SKM-1 treated with dmso at 0.1 percent for 144 hours (cell line): ENCODE measurements around the gene DLEC1.

ENCODE experiments used
- DNase-seq: peaks from one replicate; lab custom pipeline; 2025; ENCODE audit not compliant: unreplicated experiment; lab: John Stamatoyannopoulos, UW

Gene DLEC1

DNA sequence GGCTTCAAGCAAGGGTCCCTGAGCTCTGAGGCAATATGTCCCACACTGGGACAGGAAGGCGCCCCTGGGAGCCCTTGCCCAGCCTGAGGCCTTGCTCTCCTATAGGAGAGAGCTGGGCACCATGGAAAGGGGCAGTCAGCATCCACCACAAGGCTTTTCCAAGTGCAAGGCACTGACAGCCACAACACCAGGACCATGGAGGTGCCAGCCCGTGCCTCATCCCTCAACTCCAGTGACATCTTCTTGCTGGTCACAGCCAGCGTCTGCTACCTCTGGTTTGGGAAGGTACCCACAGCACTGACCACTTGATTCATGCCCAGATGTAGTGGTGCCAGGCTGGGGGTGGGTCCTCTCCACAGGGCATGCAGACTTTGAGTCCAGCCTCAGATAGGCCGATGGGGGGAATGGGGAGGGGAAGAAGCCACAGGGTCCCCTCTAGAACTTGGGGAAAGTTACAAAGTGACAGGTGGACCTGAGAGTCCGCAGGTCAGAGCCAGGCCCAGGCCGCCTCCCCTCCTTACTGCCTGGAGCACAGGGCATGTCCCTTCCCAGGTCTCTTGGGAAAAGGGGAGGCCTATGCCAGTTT, 36.6 kb upstream of the DLEC1 start:
- DNase-seq, result no peak

DNA sequence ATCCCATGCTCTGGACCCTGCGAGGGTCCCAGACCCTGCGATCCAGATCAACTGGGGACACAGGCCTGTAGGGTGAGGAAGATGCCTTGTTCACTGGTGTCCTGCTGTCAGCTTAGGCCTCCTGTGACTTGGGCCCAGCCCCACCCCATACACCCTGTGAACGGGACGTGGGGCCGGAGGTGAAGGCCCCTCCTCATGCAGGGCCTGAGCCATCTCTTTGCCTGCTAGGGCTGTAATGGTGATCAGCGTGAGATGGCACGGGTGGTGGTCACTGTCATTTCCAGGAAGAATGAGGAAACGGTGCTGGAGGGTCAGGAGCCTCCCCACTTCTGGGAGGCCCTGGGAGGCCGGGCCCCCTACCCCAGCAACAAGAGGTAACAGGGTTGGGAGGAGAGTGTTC, 36.1 kb upstream of the DLEC1 start:
- no peak for DNase-seq

DNA sequence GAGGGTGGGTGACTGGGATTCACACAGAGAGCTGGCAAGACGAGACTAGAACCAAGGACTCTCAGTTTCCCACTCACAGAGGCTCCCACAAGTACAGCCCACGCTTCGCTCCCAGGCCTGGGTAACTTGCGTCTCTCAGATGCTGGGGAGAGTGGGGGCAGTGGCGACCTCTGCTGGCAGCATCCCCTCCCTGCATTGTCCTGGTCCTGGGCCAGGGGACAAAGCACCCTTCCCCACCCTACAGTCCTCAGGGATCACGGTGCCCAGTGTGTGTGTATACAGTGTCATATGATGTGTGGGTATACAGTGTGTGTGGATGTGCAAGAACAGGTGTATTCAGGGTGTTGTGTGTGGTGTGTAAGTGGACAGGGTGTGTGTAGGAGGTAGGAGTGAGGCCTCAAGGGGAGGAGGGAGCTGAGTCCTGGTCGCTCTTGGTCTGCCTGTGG, 35.6 kb upstream of the DLEC1 start:
- no peak for DNase-seq

DNA sequence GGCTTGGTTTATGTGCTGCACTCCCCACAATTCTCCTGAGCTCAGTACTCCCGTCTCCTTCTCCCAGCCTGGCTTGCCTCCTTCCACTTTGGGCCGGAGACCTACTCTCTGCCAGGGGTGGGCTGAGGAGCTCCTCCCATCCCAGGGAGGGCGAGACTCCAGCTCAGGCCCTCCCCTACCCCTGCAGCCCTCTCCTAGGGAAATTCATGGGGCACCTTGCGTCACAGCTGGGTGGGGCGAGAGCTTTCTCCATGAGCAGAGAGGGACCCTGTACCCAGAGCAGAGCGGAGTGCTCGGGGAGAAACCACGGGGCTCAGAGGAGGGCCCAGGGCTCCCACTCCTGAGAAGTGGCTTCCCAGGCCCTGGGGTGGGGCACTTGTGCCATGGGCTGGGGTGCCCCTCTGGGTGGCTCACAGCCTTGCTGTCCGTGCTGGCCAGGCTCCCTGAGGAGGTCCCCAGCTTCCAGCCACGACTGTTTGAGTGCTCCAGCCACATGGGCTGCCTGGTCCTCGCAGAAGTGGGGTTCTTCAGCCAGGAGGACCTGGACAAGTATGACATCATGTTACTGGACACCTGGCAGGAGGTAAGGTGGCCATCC, 35.1 kb upstream of the DLEC1 start:
- no peak for DNase-seq

DNA sequence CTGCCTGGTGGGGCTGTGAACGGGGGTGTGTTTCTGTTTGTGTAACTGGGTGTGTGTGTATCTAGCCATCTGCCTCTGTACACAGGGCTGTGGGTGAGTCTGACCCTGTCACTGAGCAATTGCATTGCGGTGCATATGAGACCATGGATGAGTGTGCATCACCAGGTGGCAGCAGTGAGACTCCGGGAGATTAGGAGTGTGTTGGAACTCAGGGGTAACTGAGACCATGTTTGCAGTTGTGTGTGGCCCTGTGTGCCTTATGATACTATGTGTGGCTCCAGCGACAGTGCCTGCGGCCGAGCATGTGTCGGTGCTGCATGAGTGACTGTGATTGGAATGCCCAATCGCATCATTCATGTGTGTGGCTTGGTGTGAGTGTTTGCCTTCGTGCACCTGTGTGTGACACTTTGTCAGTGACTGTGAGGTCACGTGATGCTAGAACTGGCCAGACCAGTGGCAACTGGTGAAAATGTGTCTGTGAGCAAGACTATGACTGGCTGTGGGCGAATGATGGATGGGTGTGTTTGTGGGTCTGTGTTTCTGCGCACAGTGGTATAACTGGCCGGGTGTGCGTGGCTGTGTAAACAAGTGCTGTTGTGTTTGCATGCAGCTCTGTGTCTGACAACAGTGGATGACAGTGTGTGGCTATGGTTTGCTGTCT, 34.5 kb upstream of the DLEC1 start:
- peak; percentile 21 for DNase-seq

DNA sequence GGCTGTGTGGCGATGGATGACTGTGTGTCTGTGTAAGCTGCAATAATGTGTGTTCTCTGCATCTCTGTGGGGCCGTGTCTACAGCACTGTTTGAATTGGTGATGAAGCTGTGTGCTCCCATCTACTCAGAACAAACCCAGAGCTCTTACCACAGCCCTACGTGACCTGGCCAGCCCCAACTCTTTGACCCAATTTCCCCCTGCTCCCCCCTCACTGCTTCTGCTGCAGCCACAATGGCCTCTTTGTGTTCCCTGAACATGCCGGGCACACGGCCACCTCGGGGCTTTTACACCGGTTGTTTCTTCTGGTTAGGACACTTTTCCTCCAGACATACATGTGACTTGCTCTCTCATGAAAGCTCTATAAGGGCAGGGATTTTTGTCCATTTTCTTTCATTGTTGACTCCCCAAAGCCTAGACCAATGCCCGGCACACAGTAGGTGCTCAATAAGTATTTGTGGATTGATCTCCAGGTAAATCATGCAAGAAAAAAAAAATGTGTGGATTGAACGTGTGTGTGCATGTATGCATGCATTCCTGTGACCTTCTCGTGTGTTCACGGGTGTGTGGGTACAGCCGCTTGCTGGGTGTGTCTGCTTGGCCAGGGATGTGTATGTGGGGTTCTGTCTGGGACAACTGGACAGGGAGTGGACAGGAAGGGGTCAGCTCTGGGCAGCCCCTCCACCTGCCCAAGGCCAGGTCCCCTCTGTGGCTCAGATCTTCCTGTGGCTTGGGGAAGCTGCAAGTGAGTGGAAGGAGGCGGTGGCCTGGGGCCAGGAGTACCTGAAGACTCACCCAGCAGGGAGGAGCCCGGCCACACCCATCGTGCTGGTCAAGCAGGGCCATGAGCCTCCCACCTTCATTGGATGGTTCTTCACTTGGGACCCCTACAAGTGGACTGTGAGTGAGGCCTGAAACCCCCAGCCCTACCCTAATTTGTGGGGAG, 33.7 kb upstream of the DLEC1 start:
- no peak for DNase-seq

DNA sequence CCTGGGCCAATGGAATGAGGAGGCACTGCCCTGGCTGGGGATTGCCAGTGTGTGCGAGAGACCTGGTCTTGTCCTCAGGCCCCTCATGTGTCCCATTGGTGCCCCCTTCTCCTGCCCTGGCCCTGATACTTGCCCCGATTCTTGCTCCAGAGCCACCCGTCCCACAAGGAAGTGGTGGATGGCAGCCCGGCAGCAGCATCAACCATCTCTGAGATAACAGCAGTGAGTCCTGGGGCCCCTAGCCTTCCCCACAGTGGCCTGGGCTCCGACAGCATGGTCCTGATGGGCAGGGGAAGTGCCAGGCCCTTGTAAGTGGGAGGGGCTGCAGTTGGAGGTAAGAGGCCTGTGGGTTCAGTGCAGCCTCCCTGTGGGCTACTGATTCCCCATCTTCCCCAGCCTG, 33.0 kb upstream of the DLEC1 start:
- no peak for DNase-seq

DNA sequence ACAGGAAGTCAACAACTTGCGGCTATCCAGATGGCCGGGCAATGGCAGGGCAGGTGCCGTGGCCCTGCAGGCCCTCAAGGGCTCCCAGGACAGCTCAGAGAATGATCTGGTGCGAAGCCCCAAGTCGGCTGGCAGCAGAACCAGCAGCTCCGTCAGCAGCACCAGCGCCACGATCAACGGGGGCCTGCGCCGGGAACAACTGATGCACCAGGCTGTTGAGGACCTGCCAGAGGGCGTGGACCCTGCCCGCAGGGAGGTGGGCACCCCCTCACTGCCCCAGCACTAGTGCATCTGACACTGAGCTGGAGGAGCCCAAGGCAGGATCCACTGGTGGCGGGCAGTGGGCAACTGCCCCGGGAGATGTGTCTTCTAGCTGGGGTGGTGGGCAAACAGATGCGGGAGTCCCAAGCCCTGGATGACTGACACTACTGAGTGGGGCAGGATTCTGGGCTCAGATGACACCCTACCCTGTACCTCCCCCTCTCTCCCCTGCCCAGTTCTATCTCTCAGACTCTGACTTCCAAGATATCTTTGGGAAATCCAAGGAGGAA, 32.5 kb upstream of the DLEC1 start:
- no peak for DNase-seq

DNA sequence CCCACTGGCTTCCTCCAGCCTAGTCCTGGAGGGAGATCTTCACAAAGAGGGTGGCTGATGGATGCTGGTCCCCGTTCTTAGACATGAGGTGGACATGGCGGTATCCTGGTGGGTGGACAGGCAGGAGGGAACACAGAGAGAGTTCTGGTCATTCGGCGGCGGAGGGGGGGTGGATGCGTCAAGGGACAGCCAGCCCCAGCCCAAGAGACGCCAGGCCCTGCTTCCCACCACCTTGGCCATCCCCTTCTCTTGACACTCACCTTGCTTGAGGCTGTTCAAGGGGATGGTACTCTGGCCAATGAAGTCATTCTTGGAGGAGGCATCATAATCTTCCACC, 31.3 kb upstream of the DLEC1 start:
- DNase-seq, result no peak

DNA sequence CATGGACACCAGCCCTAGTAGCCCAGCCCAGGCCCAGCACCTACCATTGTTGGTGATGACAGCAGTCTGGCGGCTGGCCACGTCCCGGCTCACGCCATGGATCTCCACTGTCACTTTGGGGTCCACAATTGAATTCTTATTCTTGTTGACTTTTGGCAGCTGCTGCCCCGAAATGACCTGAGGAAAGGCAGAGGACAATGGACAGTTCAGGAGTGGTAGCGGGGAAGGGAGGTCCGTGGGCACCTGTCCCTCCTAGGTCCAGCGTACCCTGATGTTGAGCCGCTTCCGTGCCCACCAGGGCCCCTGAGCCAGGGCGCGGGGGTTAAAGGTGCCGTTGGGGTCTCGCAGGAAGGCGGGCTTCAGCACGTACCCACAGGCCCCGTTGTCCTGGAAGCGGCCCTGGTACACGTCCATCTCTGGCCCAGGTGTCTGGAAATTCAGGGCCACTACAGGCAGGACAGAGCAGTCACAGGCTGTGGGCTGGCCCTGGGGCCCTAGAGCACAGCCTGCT, 30.8 kb upstream of the DLEC1 start:
- no peak for DNase-seq

DNA sequence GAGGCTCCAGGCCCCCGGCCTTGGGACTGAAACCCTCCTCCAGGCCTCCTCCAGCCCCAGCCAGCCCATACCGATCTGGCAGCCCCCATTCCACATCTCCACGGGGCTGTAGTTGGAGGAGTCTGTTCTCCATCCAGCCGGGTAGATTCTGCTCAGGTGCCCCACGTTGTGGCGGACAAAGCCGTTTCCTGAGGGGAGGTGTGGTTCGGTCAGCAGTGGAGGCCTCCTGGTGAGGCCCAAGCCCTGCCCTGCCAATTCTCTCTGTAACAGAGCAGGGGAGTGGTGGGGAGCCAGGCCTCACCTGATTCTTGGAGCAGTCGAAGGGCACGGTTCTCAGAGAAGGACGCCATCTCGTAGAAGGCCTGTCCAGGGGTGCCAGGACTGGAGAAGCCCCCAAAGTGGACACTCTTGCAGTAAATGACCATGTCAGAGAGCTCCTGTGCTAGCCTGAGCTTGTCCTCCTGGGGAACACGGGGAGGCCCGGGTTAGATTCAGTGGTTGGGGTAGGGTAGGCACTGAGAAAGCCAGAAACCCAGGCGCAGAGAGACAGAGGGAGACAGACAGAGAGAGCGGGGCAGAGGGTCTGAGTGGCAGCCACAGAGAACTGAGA, 29.9 kb upstream of the DLEC1 start:
- no peak for DNase-seq

DNA sequence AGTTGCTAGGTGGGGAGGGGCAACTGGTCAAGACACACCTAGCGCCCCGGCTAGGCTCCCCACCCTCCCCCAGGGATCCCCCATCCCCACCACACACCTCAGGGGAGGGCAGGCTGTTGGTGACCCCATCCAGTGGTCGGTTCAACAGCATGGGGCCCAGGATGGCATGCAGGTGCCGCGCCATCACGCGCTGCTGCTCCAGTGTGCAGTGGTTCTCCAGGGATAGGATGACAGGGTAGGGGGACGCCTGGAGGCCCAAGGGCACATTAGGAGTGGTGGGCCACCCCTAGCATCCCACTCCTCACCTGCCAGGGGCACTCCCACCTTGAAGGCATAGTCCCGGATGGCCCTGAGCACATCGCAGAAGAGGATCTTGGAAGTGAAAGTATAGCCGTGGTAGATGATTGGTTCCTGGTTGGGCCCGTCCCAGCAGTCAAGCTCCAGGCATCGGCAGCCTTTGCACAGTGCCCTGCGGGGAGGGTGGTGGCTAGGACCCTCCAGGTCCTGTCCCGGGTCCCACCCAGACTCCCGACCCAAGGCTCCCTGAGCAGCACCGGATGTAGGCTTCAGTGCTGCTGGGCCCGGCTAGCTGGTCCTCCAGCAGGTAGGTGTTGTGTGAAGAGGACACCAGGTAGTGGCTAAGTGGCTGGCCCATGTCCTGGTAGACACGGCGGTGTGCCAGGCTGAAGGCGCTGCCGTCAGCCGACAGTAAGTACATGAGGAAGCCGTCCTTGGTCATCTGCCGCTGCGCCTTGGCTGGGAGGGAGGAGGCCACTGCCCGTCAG, 29.0 kb upstream of the DLEC1 start:
- no peak for DNase-seq

DNA sequence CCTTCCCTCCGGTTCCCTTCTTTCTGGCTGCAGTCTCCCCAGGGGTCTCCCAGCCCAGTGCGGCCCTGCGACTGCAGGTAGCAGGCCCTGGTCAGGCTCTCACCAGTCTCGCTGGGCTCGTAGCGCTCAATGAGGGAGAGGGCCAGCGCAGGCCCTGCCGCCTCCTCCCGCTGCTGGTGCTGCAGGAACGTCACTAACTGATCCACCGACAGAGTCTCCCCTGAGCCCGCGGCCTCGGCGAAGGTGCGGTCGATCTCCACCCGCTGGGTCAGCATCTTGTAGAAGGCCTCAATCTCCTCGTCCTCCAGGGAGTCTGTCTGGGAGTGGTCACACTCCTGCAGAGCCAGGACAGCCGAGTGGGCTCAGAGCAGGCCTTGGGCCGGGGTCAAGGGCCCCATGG, 27.9 kb upstream of the DLEC1 start:
- no peak for DNase-seq

DNA sequence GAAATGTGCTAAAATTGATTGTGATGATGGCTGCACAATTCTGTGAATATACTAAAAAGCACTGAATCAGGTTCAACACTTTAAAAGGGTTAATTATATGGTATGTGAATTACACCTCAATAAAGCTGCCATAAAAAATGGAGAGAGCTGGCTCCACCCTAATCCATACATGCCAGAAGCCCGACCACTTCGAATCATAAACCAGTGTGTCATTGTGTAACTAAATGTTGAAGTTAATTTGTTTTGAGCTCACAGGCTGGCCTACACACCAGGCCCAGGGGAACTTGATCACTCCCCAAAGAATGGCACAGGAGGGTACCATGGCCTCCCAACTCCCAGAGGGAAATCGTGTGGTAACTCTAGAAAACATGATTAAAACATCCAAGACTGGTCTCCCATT, 23.5 kb upstream of the DLEC1 start:
- DNase-seq, result no peak

DNA sequence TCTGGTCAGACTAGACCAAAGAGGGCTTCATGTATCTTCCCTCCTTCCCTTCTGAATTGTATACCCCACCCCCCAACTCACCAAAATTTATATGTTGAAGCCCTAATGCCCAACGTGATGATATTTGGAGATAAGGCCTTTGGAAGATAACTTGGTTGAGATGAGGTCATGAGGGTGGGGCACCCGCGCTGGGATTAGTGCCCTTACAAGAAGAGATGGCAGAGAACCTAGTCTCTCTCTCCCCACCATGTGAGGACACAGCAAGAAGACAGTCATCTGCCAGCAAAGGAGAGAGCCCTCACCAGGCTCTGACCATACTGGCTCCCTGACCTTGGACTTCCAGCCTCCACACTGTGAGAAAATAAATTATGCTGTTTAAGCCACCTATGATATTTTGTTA, 23.0 kb upstream of the DLEC1 start:
- no peak for DNase-seq

DNA sequence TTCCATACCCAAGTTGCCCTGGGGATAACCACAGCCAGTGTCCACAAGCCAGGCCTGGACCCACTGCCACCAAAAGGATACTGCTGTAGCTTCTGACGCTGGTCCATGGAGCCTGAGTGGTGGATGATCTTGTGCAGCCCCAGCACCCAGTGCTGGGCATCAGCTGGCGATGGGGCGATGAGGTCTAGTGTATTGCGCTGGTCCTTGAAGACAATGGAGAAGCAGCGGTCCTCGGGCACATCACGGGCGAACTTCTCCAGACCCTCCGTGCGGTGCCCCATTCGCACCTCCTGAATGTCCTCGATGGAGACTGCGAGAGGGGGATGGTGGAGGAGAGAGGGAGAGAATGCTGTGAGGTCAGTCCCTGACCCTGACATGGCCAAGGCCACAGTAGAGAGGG, 22.6 kb upstream of the DLEC1 start:
- DNase-seq, result no peak

DNA sequence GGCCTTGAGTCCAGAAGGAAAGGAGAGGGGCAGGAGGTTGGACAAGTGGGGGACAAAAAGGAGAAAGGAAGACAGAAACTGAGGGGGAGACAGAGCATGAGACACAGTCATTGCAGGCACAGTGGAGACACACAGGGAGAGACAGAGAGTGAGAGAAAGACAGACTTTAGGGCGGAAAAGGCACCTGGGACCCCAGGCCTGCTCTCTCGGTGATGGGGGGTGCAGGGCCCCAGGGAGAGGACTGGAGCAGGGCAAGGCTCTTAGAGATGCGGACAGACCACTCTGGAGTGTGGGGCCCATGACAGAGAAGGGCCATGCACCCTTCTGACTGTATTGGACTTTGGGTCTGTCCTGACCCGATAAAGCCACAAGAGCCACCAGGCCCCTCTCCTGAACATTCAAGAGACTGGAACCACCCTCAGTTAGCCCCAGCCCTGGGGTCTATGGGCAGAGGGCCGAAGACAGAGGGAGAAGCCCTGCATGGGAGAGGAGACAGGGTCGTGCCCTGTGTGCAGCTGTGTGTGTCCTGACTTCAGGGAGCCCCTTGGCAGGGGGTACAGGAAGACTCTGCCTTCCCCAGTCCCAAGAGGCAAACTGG, 22.1 kb upstream of the DLEC1 start:
- DNase-seq, result no peak

DNA sequence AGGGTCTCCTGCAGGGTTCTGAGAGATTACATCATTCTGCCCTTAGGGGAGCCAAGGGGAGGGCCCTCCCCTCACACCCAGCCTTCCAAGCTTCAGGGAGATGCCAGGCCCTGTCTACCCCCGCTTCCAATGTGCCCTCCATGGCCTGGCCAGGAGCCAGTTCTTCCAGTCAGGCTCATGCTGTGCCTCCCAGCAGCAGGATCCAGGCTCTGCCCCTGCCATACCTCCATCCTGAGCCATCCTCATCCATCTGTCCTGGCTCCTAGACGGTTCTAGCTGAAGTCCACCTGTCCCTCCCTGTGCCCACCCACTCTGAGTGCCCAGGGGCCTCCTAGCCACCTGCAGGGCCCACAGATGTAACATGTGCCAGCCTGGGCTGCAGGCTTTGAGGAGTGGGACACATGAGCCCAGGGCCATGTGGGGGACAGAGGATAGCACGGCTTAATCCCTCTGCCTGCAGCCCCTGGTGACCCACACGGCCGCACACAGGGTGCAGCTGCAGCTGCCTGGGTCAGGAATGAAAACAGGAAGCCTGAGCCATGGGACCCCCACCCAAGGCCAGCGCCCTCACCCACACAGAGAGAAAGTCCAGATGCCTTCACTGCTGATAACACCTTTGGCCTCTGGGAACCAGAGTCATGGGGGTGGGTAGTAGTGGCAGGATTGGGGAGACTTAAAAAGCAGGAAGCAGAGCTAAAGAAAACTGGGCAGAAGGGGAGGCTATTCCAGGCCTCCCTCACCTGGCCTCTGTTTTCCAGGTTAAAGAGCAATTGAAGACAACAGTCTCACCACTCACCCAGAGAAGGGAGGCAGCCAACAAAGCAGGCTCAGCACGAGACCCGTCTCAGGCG, 21.3 kb upstream of the DLEC1 start:
- no peak for DNase-seq
